Trophoblast cell (in vitro differentiated cells and primary cell): ENCODE data around the gene COL4A1.
A peak's percentile ranks its signal among the peaks of the same experiment; 100 is the strongest.

Experiments
- DNase-seq, 2 donors: peaks; one replicate each; pipeline ENCODE4 v3.0.0-alpha.2; 2016
- H2AFZ ChIP-seq: 2 replicates; pipeline ENCODE4 v1.6.1; 2013; ENCODE audit warnings: low read length, moderate library complexity, mild to moderate bottlenecking; ENCODE audit not compliant: insufficient read depth, poor library complexity
- H2AK5ac ChIP-seq: 2 replicates; pipeline ENCODE4 v1.6.1; 2013; ENCODE audit warnings: mild to moderate bottlenecking, low read length
- H2BK120ac ChIP-seq: 2 replicates; pipeline ENCODE4 v1.6.1; 2013; ENCODE audit warnings: low read length, mild to moderate bottlenecking, moderate library complexity; ENCODE audit not compliant: insufficient read depth, poor library complexity
- H2BK12ac ChIP-seq: 2 replicates; pipeline ENCODE4 v1.6.1; 2013; ENCODE audit warnings: mild to moderate bottlenecking, low read length, moderate library complexity
- H2BK5ac ChIP-seq: 2 replicates; pipeline ENCODE4 v1.6.1; 2013; ENCODE audit warnings: low read length, low read depth, moderate library complexity, mild to moderate bottlenecking; ENCODE audit not compliant: poor library complexity
- H3K14ac ChIP-seq: 2 replicates; pipeline ENCODE4 v1.6.1; 2013; ENCODE audit warnings: mild to moderate bottlenecking, low read length
- H3K18ac ChIP-seq: 2 replicates; pipeline ENCODE4 v1.6.1; 2013; ENCODE audit warnings: mild to moderate bottlenecking, low read length
- H3K23ac ChIP-seq: 2 replicates; pipeline ENCODE4 v1.6.1; 2013; ENCODE audit warnings: low read length
- H3K27ac ChIP-seq: 2 replicates; pipeline ENCODE4 v1.5.1; 2013; ENCODE audit warnings: low read depth, mild to moderate bottlenecking, inconsistent platforms, low read length, moderate library complexity
- H3K27me3 ChIP-seq: 2 replicates; pipeline ENCODE4 v1.6.1; 2013; ENCODE audit warnings: inconsistent platforms, mild to moderate bottlenecking, low read length, moderate library complexity; ENCODE audit not compliant: insufficient read depth
- H3K36me3 ChIP-seq, 2 experiments: 1 replicate in 1 of 2; 2 replicates in 1 of 2; pipeline ENCODE4 v1.6.1; 2013; ENCODE audit warnings: low read length in 2 of 2, mild to moderate bottlenecking in 2 of 2, moderate library complexity in 1 of 2; ENCODE audit not compliant: insufficient read depth in 2 of 2, control insufficient read depth in 1 of 2
- H3K4ac ChIP-seq: 2 replicates; pipeline ENCODE4 v1.6.1; 2013; ENCODE audit warnings: low read depth, mild to moderate bottlenecking, low read length, moderate library complexity
- H3K4me1 ChIP-seq, 2 experiments: 1 replicate in 1 of 2; 2 replicates in 1 of 2; pipeline ENCODE4 v1.6.1; 2013; ENCODE audit warnings: low read length in 2 of 2, mild to moderate bottlenecking in 2 of 2, moderate library complexity in 1 of 2; ENCODE audit not compliant: insufficient read depth in 2 of 2, control insufficient read depth in 1 of 2
- H3K4me2 ChIP-seq: 2 replicates; pipeline ENCODE4 v1.6.1; 2013; ENCODE audit warnings: inconsistent platforms, mild to moderate bottlenecking, low read length, moderate library complexity
- H3K4me3 ChIP-seq: 2 replicates; pipeline ENCODE4 v1.5.1; 2013; ENCODE audit warnings: mild to moderate bottlenecking, low read depth, low read length, inconsistent platforms
- H3K79me1 ChIP-seq: one replicate; pipeline ENCODE4 v1.6.1; 2013; ENCODE audit warnings: low read length
- H3K79me2 ChIP-seq: 2 replicates; pipeline ENCODE4 v1.6.1; 2013; ENCODE audit warnings: low read length, mild to moderate bottlenecking; ENCODE audit not compliant: control insufficient read depth, insufficient read depth, poor library complexity
- H3K9ac ChIP-seq: 2 replicates; pipeline ENCODE4 v1.6.1; 2013; ENCODE audit warnings: mild to moderate bottlenecking, low read length
- H3K9me3 ChIP-seq: 2 replicates; pipeline ENCODE4 v1.6.1; 2013; ENCODE audit warnings: low read depth, mild to moderate bottlenecking, control low read depth, inconsistent platforms, low read length; ENCODE audit not compliant: insufficient read depth
- H4K12ac ChIP-seq: 2 replicates; pipeline ENCODE4 v1.6.1; 2013; ENCODE audit warnings: low read depth, mild to moderate bottlenecking, low read length, moderate library complexity
- H4K8ac ChIP-seq: 2 replicates; pipeline ENCODE4 v1.6.1; 2013; ENCODE audit warnings: low read depth, mild to moderate bottlenecking, low read length, moderate library complexity
- H4K91ac ChIP-seq: one replicate; pipeline ENCODE4 v1.6.1; 2013; ENCODE audit warnings: low read depth, mild to moderate bottlenecking, low read length, moderate library complexity
- WGBS: extraction: QIAGEN DNeasy Blood & Tissue Kit; methylation state at CpG from one replicate; pipeline ENCODE4 v1.1.7; 2013; ENCODE audit warnings: missing lambda C conversion rate; ENCODE audit not compliant: insufficient read length, insufficient coverage; ENCODE audit errors: extremely low coverage; 5-methylcytosine and 5-hydroxymethylcytosine counted together

Gene COL4A1

GRCh38 chr13:110110783-110111182 lies 196.2 kb downstream of the COL4A1 start:
- Histone ChIP-seq H2BK12ac (no peak overlapping the region), H2BK120ac (no peak overlapping the region), H3K14ac (no peak overlapping the region), H3K79me2 (no peaks in the 10 kb centered on the region), H3K9me3 (peaks cover 4% of the 10 kb centered on the region), H2AFZ (no peak overlapping the region), H3K18ac (no peak overlapping the region), H3K9ac (no peak overlapping the region), H2AK5ac (no peak overlapping the region), H4K91ac (no peak overlapping the region), H3K4me2 (no peak overlapping the region), H3K79me1 (no peaks in the 10 kb centered on the region), H3K4me1 (no peaks in the 10 kb centered on the region), H3K27ac (no peak overlapping the region), H3K4ac (no peak overlapping the region), H3K27me3 (no peaks in the 10 kb centered on the region), H4K8ac (no peak overlapping the region), H3K23ac (no peak overlapping the region), H4K12ac (no peak overlapping the region), H2BK5ac (no peak overlapping the region), H3K36me3 (no peaks in the 10 kb centered on the region), H3K4me3 (no peak overlapping the region)
- WGBS, result no CpG with 5 or more reads among the region's 19 CpGs
- DNase-seq, result no peak

GRCh38 chr13:110109910-110110309 lies 197.0 kb downstream of the COL4A1 start:
- H3K4me3 ChIP-seq, result no peak overlapping the region
- no peaks in the 10 kb centered on the region for H3K79me1 ChIP-seq
- no CpG with 5 or more reads among the region's 15 CpGs for WGBS
- H3K4me1 ChIP-seq, result no peaks in the 10 kb centered on the region
- H3K9ac ChIP-seq, result no peak overlapping the region
- no peak overlapping the region for H2BK120ac ChIP-seq
- H4K12ac ChIP-seq, result no peak overlapping the region
- H3K18ac ChIP-seq, result no peak overlapping the region
- H4K91ac ChIP-seq, result no peak overlapping the region
- H3K27ac ChIP-seq, result no peak overlapping the region
- H2BK5ac ChIP-seq, result no peak overlapping the region
- no peaks in the 10 kb centered on the region for H3K79me2 ChIP-seq
- H3K23ac ChIP-seq, result no peak overlapping the region
- no peaks in the 10 kb centered on the region for H3K36me3 ChIP-seq
- no peak overlapping the region for H3K4ac ChIP-seq
- H2BK12ac ChIP-seq, result no peak overlapping the region
- no peak for DNase-seq
- H4K8ac ChIP-seq, result no peak overlapping the region
- no peak overlapping the region for H2AK5ac ChIP-seq
- no peak overlapping the region for H3K14ac ChIP-seq
- H2AFZ ChIP-seq, result no peak overlapping the region
- peaks cover 4% of the 10 kb centered on the region for H3K9me3 ChIP-seq
- H3K27me3 ChIP-seq, result no peaks in the 10 kb centered on the region
- no peak overlapping the region for H3K4me2 ChIP-seq

- no peak overlapping the region for H2BK12ac ChIP-seq
- H3K4ac ChIP-seq, result no peak overlapping the region
- WGBS, result no CpG with 5 or more reads among the region's 10 CpGs
- H3K36me3 ChIP-seq, result no peaks in the 10 kb centered on the region
- no peak overlapping the region for H4K12ac ChIP-seq
- no peak overlapping the region for H2AFZ ChIP-seq
- no peaks in the 10 kb centered on the region for H3K27me3 ChIP-seq
- H3K18ac ChIP-seq, result no peak overlapping the region
- no peak overlapping the region for H3K9ac ChIP-seq
- no peak overlapping the region for H3K23ac ChIP-seq
- H3K27ac ChIP-seq, result no peak overlapping the region
- H3K79me2 ChIP-seq, result no peaks in the 10 kb centered on the region
- no peak overlapping the region for H3K14ac ChIP-seq
- no peak overlapping the region for H2BK5ac ChIP-seq
- H3K4me2 ChIP-seq, result no peak overlapping the region
- DNase-seq, result no peak
- H3K4me3 ChIP-seq, result no peak overlapping the region
- no peak overlapping the region for H4K8ac ChIP-seq
- H2BK120ac ChIP-seq, result no peak overlapping the region
- H4K91ac ChIP-seq, result no peak overlapping the region
- H2AK5ac ChIP-seq, result no peak overlapping the region
- peaks cover 4% of the 10 kb centered on the region for H3K9me3 ChIP-seq
- H3K79me1 ChIP-seq, result no peaks in the 10 kb centered on the region
- H3K4me1 ChIP-seq, result no peaks in the 10 kb centered on the region
Observed at GRCh38 chr13:110109140-110109783, 197.7 kb downstream of the COL4A1 start.

GRCh38 chr13:110108348-110109139 lies 198.4 kb downstream of the COL4A1 start:
- Histone ChIP-seq H3K18ac (no peak overlapping the region), H3K4ac (no peak overlapping the region), H3K79me1 (no peaks in the 10 kb centered on the region), H3K14ac (no peak overlapping the region), H4K8ac (no peak overlapping the region), H2BK5ac (no peak overlapping the region), H2BK120ac (no peak overlapping the region), H2AK5ac (no peak overlapping the region), H4K12ac (no peak overlapping the region), H4K91ac (no peak overlapping the region), H2AFZ (no peak overlapping the region), H3K27me3 (no peaks in the 10 kb centered on the region), H3K4me3 (no peak overlapping the region), H3K4me2 (no peak overlapping the region), H3K79me2 (no peaks in the 10 kb centered on the region), H3K9me3 (peaks cover 4% of the 10 kb centered on the region), H3K23ac (no peak overlapping the region), H3K27ac (no peak overlapping the region), H2BK12ac (no peak overlapping the region), H3K9ac (no peak overlapping the region), H3K36me3 (no peaks in the 10 kb centered on the region), H3K4me1 (no peaks in the 10 kb centered on the region)
- peak; percentile 69 to 83 for DNase-seq
- 100% methylated on average over 2 of the region's 6 CpGs for WGBS
